ENCODE results near the gene AQP6.

DNA sequence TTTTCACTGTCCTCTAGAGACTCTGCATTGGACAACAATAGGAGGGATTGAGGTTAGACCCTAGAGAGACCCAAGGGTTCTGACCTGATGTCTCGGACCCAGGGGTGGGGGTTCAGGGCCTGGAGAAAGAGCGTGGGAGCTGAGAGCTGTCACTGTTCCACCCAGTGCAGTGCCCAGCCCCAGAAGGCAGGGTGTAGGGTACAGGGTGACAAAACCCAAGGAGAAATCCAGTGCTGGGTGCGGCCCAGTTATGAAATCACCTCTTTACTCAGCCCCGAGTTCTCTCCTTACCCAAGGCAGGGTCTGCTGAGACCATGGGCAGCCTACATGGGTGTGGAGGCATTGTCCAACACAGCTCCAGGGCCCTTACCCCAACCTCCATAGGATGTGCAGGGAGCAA, 19.6 kb upstream of the AQP6 start:
- TF ChIP-seq, protein P1, sequence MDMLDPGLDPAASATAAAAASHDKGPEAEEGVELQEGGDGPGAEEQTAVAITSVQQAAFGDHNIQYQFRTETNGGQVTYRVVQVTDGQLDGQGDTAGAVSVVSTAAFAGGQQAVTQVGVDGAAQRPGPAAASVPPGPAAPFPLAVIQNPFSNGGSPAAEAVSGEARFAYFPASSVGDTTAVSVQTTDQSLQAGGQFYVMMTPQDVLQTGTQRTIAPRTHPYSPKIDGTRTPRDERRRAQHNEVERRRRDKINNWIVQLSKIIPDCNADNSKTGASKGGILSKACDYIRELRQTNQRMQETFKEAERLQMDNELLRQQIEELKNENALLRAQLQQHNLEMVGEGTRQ (IDR thresholded peaks at IDR 0.05; ENCODE audit: borderline replicate concordance, low read depth, low read length) = no peak
- TF ChIP-seq TCF12 (IDR thresholded peaks at IDR 0.05) (no peak), EP300 (IDR thresholded peaks at IDR 0.05; ENCODE audit: borderline replicate concordance in 1 of 2, low read depth in 1 of 2, low read length in 1 of 2) (no peak), RAD21 (IDR thresholded peaks at IDR 0.05; ENCODE audit: low read length) (no peak), TEAD4 (IDR thresholded peaks at IDR 0.05; ENCODE audit: borderline replicate concordance, insufficient read depth) (no peak)

All from SK-N-SH (cell line).